Progenitor cell of endocrine pancreas (in vitro differentiated cells): ENCODE data around the gene ACSS2. TPM values are rescaled to one million over a fixed set of nuclear protein-coding genes. Genes with fewer than 3 reads are reported as not detected.

Experiments
- DNase-seq: peaks from one replicate; pipeline ENCODE4 v3.0.0; 2021; ENCODE audit warnings: low spot score; ENCODE audit not compliant: unreplicated experiment
- H3K27ac Mint-ChIP-seq: 2 replicates; pipeline ENCODE4 v1.8.0; 2021; ENCODE audit warnings: mild to moderate bottlenecking, moderate library complexity, mixed read lengths
- H3K27me3 Mint-ChIP-seq: 2 replicates; pipeline ENCODE4 v1.8.0; 2021; ENCODE audit warnings: mixed read lengths
- H3K36me3 Mint-ChIP-seq: 2 replicates; pipeline ENCODE4 v1.8.0; 2022; ENCODE audit warnings: mixed read lengths; ENCODE audit not compliant: insufficient read depth
- H3K4me1 Mint-ChIP-seq: 2 replicates; pipeline ENCODE4 v1.8.0; 2021; ENCODE audit warnings: low read depth, mixed read lengths
- H3K4me3 Mint-ChIP-seq: 2 replicates; pipeline ENCODE4 v1.8.0; 2021; ENCODE audit warnings: low read depth, mild to moderate bottlenecking, moderate library complexity, mixed read lengths
- H3K9me3 Mint-ChIP-seq: 2 replicates; pipeline ENCODE4 v1.8.0; 2021; ENCODE audit warnings: low read depth, mixed read lengths
- long read RNA-seq: library from polyadenylated mRNA; unstranded; transcript quantifications from one replicate; pipeline ENCODE4 v2.0.0, GENCODE V29; 2020
- total RNA-seq: library from RNA; stranded (reverse); gene quantifications from 2 replicates; pipeline ENCODE4 v1.2.1, GENCODE V29; 2021
- TF ChIP-seq, protein P1 (sequence below): fragments of 200-600 bp; sonication (generic); IDR thresholded peaks from one replicate; pipeline ENCODE4 v1.5.0; 2021; ENCODE audit warnings: antibody characterized with exemption, mild to moderate bottlenecking; ENCODE audit not compliant: unreplicated experiment

ACSS2 gene, protein sequence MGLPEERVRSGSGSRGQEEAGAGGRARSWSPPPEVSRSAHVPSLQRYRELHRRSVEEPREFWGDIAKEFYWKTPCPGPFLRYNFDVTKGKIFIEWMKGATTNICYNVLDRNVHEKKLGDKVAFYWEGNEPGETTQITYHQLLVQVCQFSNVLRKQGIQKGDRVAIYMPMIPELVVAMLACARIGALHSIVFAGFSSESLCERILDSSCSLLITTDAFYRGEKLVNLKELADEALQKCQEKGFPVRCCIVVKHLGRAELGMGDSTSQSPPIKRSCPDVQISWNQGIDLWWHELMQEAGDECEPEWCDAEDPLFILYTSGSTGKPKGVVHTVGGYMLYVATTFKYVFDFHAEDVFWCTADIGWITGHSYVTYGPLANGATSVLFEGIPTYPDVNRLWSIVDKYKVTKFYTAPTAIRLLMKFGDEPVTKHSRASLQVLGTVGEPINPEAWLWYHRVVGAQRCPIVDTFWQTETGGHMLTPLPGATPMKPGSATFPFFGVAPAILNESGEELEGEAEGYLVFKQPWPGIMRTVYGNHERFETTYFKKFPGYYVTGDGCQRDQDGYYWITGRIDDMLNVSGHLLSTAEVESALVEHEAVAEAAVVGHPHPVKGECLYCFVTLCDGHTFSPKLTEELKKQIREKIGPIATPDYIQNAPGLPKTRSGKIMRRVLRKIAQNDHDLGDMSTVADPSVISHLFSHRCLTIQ
- total RNA-seq = 31.3 and 34.8 TPM in 2 replicates
- long read RNA-seq, transcript ACSS2-202 (18 exons, 3,065 nt) = major isoform, 27 of 40 reads
- long read RNA-seq, partial matches to known transcripts = 4 of 40 reads
- long read RNA-seq, other reads (novel, unspliced or antisense) = 9 of 40 reads

- peaks cover 28% of the 10 kb centered on the region for H3K4me1 Mint-ChIP-seq
- peaks cover 32% of the 10 kb centered on the region for H3K27me3 Mint-ChIP-seq
- peak within 1 kb of the TSS; percentile 77 for H3K27ac Mint-ChIP-seq
- peak within 1 kb of the TSS; percentile 95 for H3K4me3 Mint-ChIP-seq
- peaks cover 3% of the 10 kb centered on the region for H3K9me3 Mint-ChIP-seq
- peak; percentile 98 for DNase-seq
- peaks cover 3% of the 10 kb centered on the region for H3K36me3 Mint-ChIP-seq
- TF ChIP-seq, protein P1, sequence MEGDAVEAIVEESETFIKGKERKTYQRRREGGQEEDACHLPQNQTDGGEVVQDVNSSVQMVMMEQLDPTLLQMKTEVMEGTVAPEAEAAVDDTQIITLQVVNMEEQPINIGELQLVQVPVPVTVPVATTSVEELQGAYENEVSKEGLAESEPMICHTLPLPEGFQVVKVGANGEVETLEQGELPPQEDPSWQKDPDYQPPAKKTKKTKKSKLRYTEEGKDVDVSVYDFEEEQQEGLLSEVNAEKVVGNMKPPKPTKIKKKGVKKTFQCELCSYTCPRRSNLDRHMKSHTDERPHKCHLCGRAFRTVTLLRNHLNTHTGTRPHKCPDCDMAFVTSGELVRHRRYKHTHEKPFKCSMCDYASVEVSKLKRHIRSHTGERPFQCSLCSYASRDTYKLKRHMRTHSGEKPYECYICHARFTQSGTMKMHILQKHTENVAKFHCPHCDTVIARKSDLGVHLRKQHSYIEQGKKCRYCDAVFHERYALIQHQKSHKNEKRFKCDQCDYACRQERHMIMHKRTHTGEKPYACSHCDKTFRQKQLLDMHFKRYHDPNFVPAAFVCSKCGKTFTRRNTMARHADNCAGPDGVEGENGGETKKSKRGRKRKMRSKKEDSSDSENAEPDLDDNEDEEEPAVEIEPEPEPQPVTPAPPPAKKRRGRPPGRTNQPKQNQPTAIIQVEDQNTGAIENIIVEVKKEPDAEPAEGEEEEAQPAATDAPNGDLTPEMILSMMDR = peak; percentile 6
These were observed at the start of gene ACSS2 for GRCh38 chr20:34876406-34877282. Gene ACSS2 (plus strand): TSS chr20:34876612. CDS start chr20:34876646, 34 bp downstream.

- H3K27ac Mint-ChIP-seq = no peak overlapping the region
- peaks cover 10% of the 10 kb centered on the region for H3K4me1 Mint-ChIP-seq
- H3K4me3 Mint-ChIP-seq = no peak overlapping the region
- TF ChIP-seq, protein P1 = peak; percentile 9
- DNase-seq = no peak
- H3K36me3 Mint-ChIP-seq = no peaks in the 10 kb centered on the region
- H3K9me3 Mint-ChIP-seq = no peaks in the 10 kb centered on the region
- peaks cover 14% of the 10 kb centered on the region for H3K27me3 Mint-ChIP-seq
These were observed 47.2 kb upstream of the ACSS2 start for GRCh38 chr20:34829191-34829590.

GRCh38 chr20:34831936-34832335, 44.5 kb upstream of the ACSS2 start:
- Mint-ChIP-seq H3K27ac (no peak overlapping the region), H3K36me3 (peaks cover 1% of the 10 kb centered on the region), H3K27me3 (peaks cover 16% of the 10 kb centered on the region), H3K4me1 (no peaks in the 10 kb centered on the region), H3K9me3 (no peaks in the 10 kb centered on the region), H3K4me3 (no peak overlapping the region)
- DNase-seq = no peak
- TF ChIP-seq, protein P1 = no peak

GRCh38 chr20:34834459-34834893, 41.9 kb upstream of the ACSS2 start:
- H3K4me3 Mint-ChIP-seq = no peak overlapping the region
- no peak overlapping the region for H3K27ac Mint-ChIP-seq
- H3K9me3 Mint-ChIP-seq = no peaks in the 10 kb centered on the region

More at GRCh38 chr20:34834459-34834893, 41.9 kb upstream of the ACSS2 start:
- TF ChIP-seq, protein P1 = peak; percentile 48
- Mint-ChIP-seq H3K27me3 (peaks cover 16% of the 10 kb centered on the region), H3K4me1 (no peaks in the 10 kb centered on the region), H3K36me3 (peaks cover 1% of the 10 kb centered on the region)
- no peak for DNase-seq
